Muscle layer of duodenum (tissue), 2 donors: Measurements from ENCODE around the gene RABAC1.
"Not testable (repeated sequence)": the region's sequence is repeated elsewhere in the genome, so short reads cannot be mapped to it uniquely, and the experiment has no call there.

ENCODE experiments used
- H3K27ac ChIP-seq: one replicate; pipeline ENCODE4 v1.7.0; 2013; ENCODE audit warnings: mild to moderate bottlenecking, low read length
- H3K27me3 ChIP-seq: one replicate; pipeline ENCODE4 v1.7.0; 2013; ENCODE audit warnings: low read depth, mild to moderate bottlenecking, control low read depth, low read length
- H3K36me3 ChIP-seq, 2 donors: one replicate each; pipeline ENCODE4 v1.7.0; 2013; ENCODE audit warnings: low read length in 2 of 2, control low read depth in 1 of 2, mild to moderate bottlenecking in 1 of 2; ENCODE audit not compliant: insufficient read depth in 2 of 2, control insufficient read depth in 1 of 2
- H3K4me1 ChIP-seq, 2 donors: one replicate each; pipeline ENCODE4 v1.7.0; 2013; ENCODE audit warnings: low read length in 2 of 2, mild to moderate bottlenecking in 2 of 2, control low read depth in 1 of 2, moderate library complexity in 1 of 2; ENCODE audit not compliant: insufficient read depth in 2 of 2, control insufficient read depth in 1 of 2
- H3K4me3 ChIP-seq, 2 donors: one replicate each; pipeline ENCODE4 v1.7.0; 2013; ENCODE audit warnings: low read length in 2 of 2, low read depth in 1 of 2, mild to moderate bottlenecking in 1 of 2
- H3K9me3 ChIP-seq, 2 donors: one replicate each; pipeline ENCODE4 v1.7.0; 2013; ENCODE audit warnings: low read length in 2 of 2, control low read depth in 1 of 2, mild to moderate bottlenecking in 1 of 2; ENCODE audit not compliant: control insufficient read depth in 1 of 2
- donor health status: healthy.

Gene RABAC1

GRCh38 chr19:41940731-41941409, 18.3 kb downstream of the RABAC1 start:
- peaks cover 17% of the 10 kb centered on the region for H3K27me3 ChIP-seq
- no peaks in the 10 kb centered on the region for H3K36me3 ChIP-seq
- no peaks in the 10 kb centered on the region for H3K9me3 ChIP-seq
- no peak overlapping the region for H3K27ac ChIP-seq
- peak overlapping the region; percentile 26 to 52 for H3K4me3 ChIP-seq
- peaks cover 0 to 16% of the 10 kb centered on the region in 2 donors for H3K4me1 ChIP-seq

GRCh38 chr19:41939861-41940730, 19.0 kb downstream of the RABAC1 start:
- Histone ChIP-seq H3K27me3 (peaks cover 17% of the 10 kb centered on the region), H3K36me3 (no peaks in the 10 kb centered on the region), H3K27ac (no peak overlapping the region), H3K4me3 (peak overlapping the region; percentile 26 to 52), H3K9me3 (no peaks in the 10 kb centered on the region), H3K4me1 (peaks cover 0 to 19% of the 10 kb centered on the region in 2 donors)

GRCh38 chr19:41939209-41939608, 19.9 kb downstream of the RABAC1 start:
- H3K9me3 ChIP-seq, H3K27ac ChIP-seq, H3K36me3 ChIP-seq, H3K4me3 ChIP-seq: not testable (repeated sequence)
- H3K27me3 ChIP-seq: peaks cover 21% of the 10 kb centered on the region
- peaks cover 0 to 19% of the 10 kb centered on the region in 2 donors for H3K4me1 ChIP-seq

- Histone ChIP-seq H3K27ac (no peak overlapping the region), H3K27me3 (peaks cover 29% of the 10 kb centered on the region), H3K4me1 (peaks cover 0 to 21% of the 10 kb centered on the region in 2 donors), H3K4me3 (no peak overlapping the region), H3K9me3 (no peaks in the 10 kb centered on the region), H3K36me3 (no peaks in the 10 kb centered on the region)
Observed at GRCh38 chr19:41937525-41938468, 21.3 kb downstream of the RABAC1 start.

GRCh38 chr19:41936961-41937360, 22.2 kb downstream of the RABAC1 start:
- Histone ChIP-seq H3K36me3 (no peaks in the 10 kb centered on the region), H3K4me1 (peaks cover 0 to 27% of the 10 kb centered on the region in 2 donors), H3K27ac (no peak overlapping the region), H3K9me3 (no peaks in the 10 kb centered on the region), H3K27me3 (peaks cover 37% of the 10 kb centered on the region), H3K4me3 (no peak overlapping the region)

GRCh38 chr19:41936416-41936850, 22.7 kb downstream of the RABAC1 start:
- Histone ChIP-seq H3K27ac (no peak overlapping the region), H3K4me1 (peaks cover 0 to 27% of the 10 kb centered on the region in 2 donors), H3K27me3 (peaks cover 35% of the 10 kb centered on the region), H3K9me3 (no peaks in the 10 kb centered on the region), H3K36me3 (no peaks in the 10 kb centered on the region), H3K4me3 (no peak overlapping the region)

GRCh38 chr19:41935760-41936415, 23.2 kb downstream of the RABAC1 start:
- H3K36me3 ChIP-seq: no peaks in the 10 kb centered on the region
- no peak overlapping the region for H3K4me3 ChIP-seq
- H3K27ac ChIP-seq: no peak overlapping the region
- H3K27me3 ChIP-seq: peaks cover 34% of the 10 kb centered on the region
- H3K4me1 ChIP-seq: peaks cover 0 to 22% of the 10 kb centered on the region in 2 donors
- H3K9me3 ChIP-seq: no peaks in the 10 kb centered on the region

- Histone ChIP-seq H3K4me3 (no peak overlapping the region), H3K9me3 (no peaks in the 10 kb centered on the region), H3K36me3 (no peaks in the 10 kb centered on the region), H3K27me3 (peaks cover 44% of the 10 kb centered on the region), H3K27ac (no peak overlapping the region), H3K4me1 (peaks cover 0 to 14% of the 10 kb centered on the region in 2 donors)
Observed at GRCh38 chr19:41934849-41935374, 24.2 kb downstream of the RABAC1 start.

GRCh38 chr19:41933693-41934426, 25.3 kb downstream of the RABAC1 start:
- H3K36me3 ChIP-seq: no peaks in the 10 kb centered on the region
- peaks cover 54% of the 10 kb centered on the region for H3K27me3 ChIP-seq
- H3K9me3 ChIP-seq: no peaks in the 10 kb centered on the region
- H3K4me1 ChIP-seq: peaks cover 0 to 16% of the 10 kb centered on the region in 2 donors
- no peak overlapping the region for H3K4me3 ChIP-seq
- no peak overlapping the region for H3K27ac ChIP-seq
